ENCODE results near the gene DNAJC5. TPM values are rescaled to one million over a fixed set of nuclear protein-coding genes. Genes with fewer than 3 reads are reported as not detected.

DNAJC5 gene
- total and polyA plus RNA-seq, 4 donors = 25.1 to 64.5 (median 37.3) TPM

DNA sequence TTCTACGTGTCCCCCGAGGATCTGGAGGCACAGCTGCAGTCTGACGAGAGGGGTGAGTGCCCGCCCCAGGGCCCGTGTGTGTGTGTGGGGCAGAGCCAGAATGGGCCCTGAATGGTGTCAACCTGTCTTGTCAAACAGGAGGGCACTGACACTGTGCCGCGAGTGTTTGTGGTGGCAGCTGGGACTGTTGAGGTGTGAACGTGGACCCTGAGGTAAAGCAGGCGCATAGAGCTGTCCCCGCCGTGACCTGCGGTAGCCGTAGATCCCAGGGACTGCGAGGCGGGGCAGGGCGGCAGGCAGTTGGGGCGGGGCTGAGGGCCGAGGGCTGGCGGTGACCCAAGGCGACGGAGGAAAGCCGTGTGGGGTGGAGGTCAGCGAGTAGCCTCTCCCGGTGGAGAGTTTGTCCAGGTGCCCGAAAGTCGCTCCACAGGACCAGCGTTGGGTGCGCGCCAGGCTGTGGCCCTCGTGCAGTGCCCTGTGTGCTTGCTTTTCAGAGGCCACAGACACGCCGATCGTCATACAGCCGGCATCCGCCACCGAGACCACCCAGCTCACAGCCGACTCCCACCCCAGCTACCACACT lies 36.1 kb downstream of the DNAJC5 start:
- 94 to 95% methylated on average over 37 of the region's 37 CpGs for WGBS, 2 donors
- DNase-seq = no peak

DNA sequence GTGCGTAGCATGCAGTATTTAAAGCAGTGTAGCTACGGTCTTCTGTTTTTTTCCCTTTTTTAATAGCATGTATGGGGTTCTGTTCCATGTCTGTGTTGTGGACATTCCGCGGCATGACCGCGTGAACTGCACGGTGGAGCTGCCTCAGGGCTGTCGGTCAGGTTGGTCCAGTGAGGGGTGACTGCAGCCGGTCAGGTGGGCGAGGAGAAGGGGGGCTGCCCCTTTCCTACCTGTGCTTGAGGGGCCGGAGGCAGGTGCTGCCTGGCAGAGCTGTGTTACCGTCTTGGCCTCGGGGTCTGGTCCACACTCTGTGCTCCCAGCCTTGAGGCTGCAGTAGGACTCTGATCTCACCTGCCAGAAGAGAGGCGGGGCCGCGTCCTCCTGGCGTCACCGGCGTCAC lies 36.8 kb downstream of the DNAJC5 start:
- Histone ChIP-seq H3K36me3 (ENCODE audit: control insufficient read depth in 4 of 4, insufficient read depth in 4 of 4, low read length in 4 of 4) (peaks cover 9 to 67% (median 31%) of the 10 kb centered on the region in 4 donors), H3K4me1 (ENCODE audit: control insufficient read depth in 5 of 5, insufficient read depth in 5 of 5, low read length in 5 of 5) (no peaks in the 10 kb centered on the region), H3K27me3 (ENCODE audit: control insufficient read depth in 3 of 3, insufficient read depth in 3 of 3, low read length in 2 of 3) (no peaks in the 10 kb centered on the region), H3K27ac (ENCODE audit: low read depth in 1 of 2, low read length in 1 of 2) (no peak overlapping the region), H3K9me3 (ENCODE audit: control insufficient read depth in 4 of 4, insufficient read depth in 3 of 4, low read length in 3 of 4) (no peaks in the 10 kb centered on the region), H3K4me3 (no peak overlapping the region), H3K9ac (ENCODE audit: insufficient read depth in 1 of 2, low read length in 2 of 2) (no peak overlapping the region)
- TF ChIP-seq, protein P1, sequence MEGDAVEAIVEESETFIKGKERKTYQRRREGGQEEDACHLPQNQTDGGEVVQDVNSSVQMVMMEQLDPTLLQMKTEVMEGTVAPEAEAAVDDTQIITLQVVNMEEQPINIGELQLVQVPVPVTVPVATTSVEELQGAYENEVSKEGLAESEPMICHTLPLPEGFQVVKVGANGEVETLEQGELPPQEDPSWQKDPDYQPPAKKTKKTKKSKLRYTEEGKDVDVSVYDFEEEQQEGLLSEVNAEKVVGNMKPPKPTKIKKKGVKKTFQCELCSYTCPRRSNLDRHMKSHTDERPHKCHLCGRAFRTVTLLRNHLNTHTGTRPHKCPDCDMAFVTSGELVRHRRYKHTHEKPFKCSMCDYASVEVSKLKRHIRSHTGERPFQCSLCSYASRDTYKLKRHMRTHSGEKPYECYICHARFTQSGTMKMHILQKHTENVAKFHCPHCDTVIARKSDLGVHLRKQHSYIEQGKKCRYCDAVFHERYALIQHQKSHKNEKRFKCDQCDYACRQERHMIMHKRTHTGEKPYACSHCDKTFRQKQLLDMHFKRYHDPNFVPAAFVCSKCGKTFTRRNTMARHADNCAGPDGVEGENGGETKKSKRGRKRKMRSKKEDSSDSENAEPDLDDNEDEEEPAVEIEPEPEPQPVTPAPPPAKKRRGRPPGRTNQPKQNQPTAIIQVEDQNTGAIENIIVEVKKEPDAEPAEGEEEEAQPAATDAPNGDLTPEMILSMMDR (IDR thresholded peaks at IDR 0.05; ENCODE audit: control extremely low read depth, extremely low read depth) = no peak
- DNase-seq (no peak), ATAC-seq (ENCODE audit: insufficient read depth, low FRiP score) (no peak)
- 95 to 96% methylated on average over 19 of the region's 19 CpGs for WGBS, 2 donors

More for the DNA sequence above, 36.1 kb downstream of the DNAJC5 start:
- Histone ChIP-seq H3K27me3 (ENCODE audit: control insufficient read depth in 3 of 3, insufficient read depth in 3 of 3, low read length in 2 of 3) (no peaks in the 10 kb centered on the region), H3K36me3 (ENCODE audit: control insufficient read depth in 4 of 4, insufficient read depth in 4 of 4, low read length in 4 of 4) (peaks cover 11 to 70% (median 32%) of the 10 kb centered on the region in 4 donors), H3K9ac (ENCODE audit: insufficient read depth in 1 of 2, low read length in 2 of 2) (no peak overlapping the region), H3K4me1 (ENCODE audit: control insufficient read depth in 5 of 5, insufficient read depth in 5 of 5, low read length in 5 of 5) (no peaks in the 10 kb centered on the region), H3K9me3 (ENCODE audit: control insufficient read depth in 4 of 4, insufficient read depth in 3 of 4, low read length in 3 of 4) (no peaks in the 10 kb centered on the region), H3K4me3 (no peak overlapping the region), H3K27ac (ENCODE audit: low read depth in 1 of 2, low read length in 1 of 2) (no peak overlapping the region)
- ATAC-seq (ENCODE audit: insufficient read depth, low FRiP score) = no peak
- TF ChIP-seq, protein P1 (IDR thresholded peaks at IDR 0.05; ENCODE audit: control extremely low read depth, extremely low read depth) = no peak

DNA sequence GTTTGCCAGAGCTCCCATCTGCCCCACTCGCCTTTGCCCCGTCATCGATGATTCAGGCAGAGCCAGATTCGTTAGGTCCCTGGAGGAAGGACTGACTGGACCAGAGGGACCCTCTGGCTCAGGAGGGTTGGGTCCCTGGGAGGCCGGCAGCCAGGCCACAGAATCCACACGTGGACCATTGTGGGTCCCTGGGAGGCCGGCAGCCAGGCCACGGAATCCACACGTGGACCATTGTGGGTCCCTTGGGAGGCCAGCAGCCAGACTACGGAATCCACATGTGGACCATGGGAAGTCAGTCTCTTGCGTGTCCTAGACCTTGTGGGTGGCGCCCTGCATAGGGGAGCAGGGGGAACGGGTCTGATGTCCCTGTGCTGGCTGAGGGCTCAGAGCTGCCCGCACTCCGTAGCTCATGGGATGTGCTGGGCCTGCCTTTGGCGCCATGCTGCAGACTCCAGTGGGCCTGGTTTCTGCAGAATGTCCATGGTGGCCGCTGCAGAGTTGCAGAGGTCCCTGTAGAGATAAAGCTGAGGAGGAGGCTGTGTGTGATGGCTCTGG lies 37.8 kb downstream of the DNAJC5 start:
- Histone ChIP-seq H3K9me3 (ENCODE audit: control insufficient read depth in 4 of 4, insufficient read depth in 3 of 4, low read length in 3 of 4) (no peaks in the 10 kb centered on the region), H3K9ac (ENCODE audit: insufficient read depth in 1 of 2, low read length in 2 of 2) (no peak overlapping the region), H3K27ac (ENCODE audit: low read depth in 1 of 2, low read length in 1 of 2) (no peak overlapping the region), H3K4me3 (no peak overlapping the region), H3K27me3 (ENCODE audit: control insufficient read depth in 3 of 3, insufficient read depth in 3 of 3, low read length in 2 of 3) (no peaks in the 10 kb centered on the region), H3K36me3 (ENCODE audit: control insufficient read depth in 4 of 4, insufficient read depth in 4 of 4, low read length in 4 of 4) (peaks cover 9 to 67% (median 34%) of the 10 kb centered on the region in 4 donors), H3K4me1 (ENCODE audit: control insufficient read depth in 5 of 5, insufficient read depth in 5 of 5, low read length in 5 of 5) (no peaks in the 10 kb centered on the region)
- DNase-seq (no peak), ATAC-seq (ENCODE audit: insufficient read depth, low FRiP score) (no peak)
- 91 to 94% methylated on average over 17 of the region's 17 CpGs for WGBS, 2 donors
- TF ChIP-seq, protein P1 (IDR thresholded peaks at IDR 0.05; ENCODE audit: control extremely low read depth, extremely low read depth) = no peak
